ENCODE results near the gene MYBPH. TPM values are rescaled to one million over a fixed set of nuclear protein-coding genes. Genes with fewer than 3 reads are reported as not detected.

The MYBPH gene
- total RNA-seq, 1 donor from 2014 or later: not detected

GRCh38 chr1:203152158-203153034 is 23.2 kb downstream of the MYBPH start:
- H3K4me3 Mint-ChIP-seq: no peak overlapping the region
- H3K27me3 Mint-ChIP-seq (ENCODE audit: low read depth): no peaks in the 10 kb centered on the region
- TF ChIP-seq CTCF (conservative IDR thresholded peaks at IDR 0.05): no peak
- peaks cover 37% of the 10 kb centered on the region for H3K4me1 Mint-ChIP-seq
- H3K9me3 Mint-ChIP-seq: peaks cover 2% of the 10 kb centered on the region
- DNase-seq (ENCODE audit: low read depth, low spot score): no peak
- H3K27ac Mint-ChIP-seq (ENCODE audit: unreplicated experiment): no peak overlapping the region
- H3K36me3 Mint-ChIP-seq (ENCODE audit: low read depth): no peaks in the 10 kb centered on the region

GRCh38 chr1:203151362-203152157 is 24.1 kb downstream of the MYBPH start:
- no peaks in the 10 kb centered on the region for H3K36me3 Mint-ChIP-seq (ENCODE audit: low read depth)
- TF ChIP-seq CTCF (conservative IDR thresholded peaks at IDR 0.05): no peak
- H3K4me3 Mint-ChIP-seq: no peak overlapping the region
- peak overlapping the region; percentile 19 for H3K27ac Mint-ChIP-seq (ENCODE audit: unreplicated experiment)
- H3K9me3 Mint-ChIP-seq: no peaks in the 10 kb centered on the region
- no peak for DNase-seq (ENCODE audit: low read depth, low spot score)
- peaks cover 42% of the 10 kb centered on the region for H3K4me1 Mint-ChIP-seq
- H3K27me3 Mint-ChIP-seq (ENCODE audit: low read depth): no peaks in the 10 kb centered on the region

GRCh38 chr1:203150511-203151297 is 24.9 kb downstream of the MYBPH start:
- H3K9me3 Mint-ChIP-seq: no peaks in the 10 kb centered on the region
- no peaks in the 10 kb centered on the region for H3K36me3 Mint-ChIP-seq (ENCODE audit: low read depth)
- H3K4me3 Mint-ChIP-seq: no peak overlapping the region
- H3K4me1 Mint-ChIP-seq: peaks cover 42% of the 10 kb centered on the region
- TF ChIP-seq CTCF (conservative IDR thresholded peaks at IDR 0.05): no peak
- no peak for DNase-seq (ENCODE audit: low read depth, low spot score)
- no peaks in the 10 kb centered on the region for H3K27me3 Mint-ChIP-seq (ENCODE audit: low read depth)
- no peak overlapping the region for H3K27ac Mint-ChIP-seq (ENCODE audit: unreplicated experiment)

GRCh38 chr1:203149188-203149840 is 26.3 kb downstream of the MYBPH start:
- H3K36me3 Mint-ChIP-seq (ENCODE audit: low read depth): no peaks in the 10 kb centered on the region
- no peaks in the 10 kb centered on the region for H3K9me3 Mint-ChIP-seq
- H3K4me3 Mint-ChIP-seq: no peak overlapping the region
- TF ChIP-seq CTCF (conservative IDR thresholded peaks at IDR 0.05): no peak
- H3K4me1 Mint-ChIP-seq: peaks cover 55% of the 10 kb centered on the region
- H3K27me3 Mint-ChIP-seq (ENCODE audit: low read depth): no peaks in the 10 kb centered on the region
- DNase-seq (ENCODE audit: low read depth, low spot score): no peak
- H3K27ac Mint-ChIP-seq (ENCODE audit: unreplicated experiment): peak overlapping the region; percentile 50

GRCh38 chr1:203148579-203148978 is 27.0 kb downstream of the MYBPH start:
- H3K36me3 Mint-ChIP-seq (ENCODE audit: low read depth): no peaks in the 10 kb centered on the region
- H3K27me3 Mint-ChIP-seq (ENCODE audit: low read depth): no peaks in the 10 kb centered on the region
- H3K27ac Mint-ChIP-seq (ENCODE audit: unreplicated experiment): no peak overlapping the region
- H3K4me3 Mint-ChIP-seq: no peak overlapping the region
- no peak for TF ChIP-seq CTCF (conservative IDR thresholded peaks at IDR 0.05)
- H3K9me3 Mint-ChIP-seq: no peaks in the 10 kb centered on the region
- no peak for DNase-seq (ENCODE audit: low read depth, low spot score)
- H3K4me1 Mint-ChIP-seq: peaks cover 56% of the 10 kb centered on the region

Measured in neural crest cell (in vitro differentiated cells).